ENCODE results near the gene TOGARAM2.

The TOGARAM2 gene

DNA sequence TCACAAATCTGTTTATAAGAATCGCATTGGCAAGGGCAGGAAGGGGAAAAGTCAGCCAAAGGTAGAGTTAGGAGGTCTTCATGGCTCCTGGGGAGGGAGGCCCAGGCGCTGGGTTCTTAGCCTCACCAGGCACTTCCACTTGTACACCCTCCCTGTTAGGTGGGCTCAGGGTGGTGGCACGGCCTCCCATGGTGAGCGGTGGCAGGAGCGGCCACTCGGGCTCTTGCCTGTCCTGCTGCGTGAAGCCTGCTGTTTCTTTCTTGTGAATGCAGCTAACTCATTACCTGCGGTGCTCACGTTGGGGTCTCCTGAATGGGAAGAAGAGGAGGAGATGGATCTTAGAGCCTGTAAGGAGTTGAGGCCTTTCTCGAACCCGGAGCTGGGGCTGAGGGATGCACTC, 40.8 kb downstream of the TOGARAM2 start:
- no peak for DNase-seq (ENCODE audit: low spot score)

DNA sequence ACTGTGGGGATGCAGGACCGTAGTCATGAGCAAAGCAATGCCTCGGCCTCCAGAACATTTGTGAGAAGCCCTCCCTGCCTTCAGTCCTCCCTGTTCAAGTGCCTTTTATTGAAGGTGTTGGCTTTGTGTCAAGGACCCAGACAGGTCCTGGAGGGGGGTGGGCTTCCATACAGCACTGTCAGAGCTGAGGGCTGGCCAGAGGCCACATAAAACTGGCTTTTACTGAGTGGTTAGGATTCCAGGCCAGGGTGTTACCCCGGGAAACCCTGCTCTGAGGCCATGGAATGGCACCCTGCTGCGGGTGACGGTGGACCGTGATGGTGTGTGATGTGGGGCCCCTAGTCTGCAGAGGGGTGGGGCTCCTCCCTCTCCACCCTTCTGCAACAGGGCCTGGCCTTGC, 41.6 kb downstream of the TOGARAM2 start:
- DNase-seq (ENCODE audit: low spot score): no peak

- no peak for DNase-seq (ENCODE audit: low spot score)
Measured at GRCh38 chr2:29023188-29023587, 42.1 kb downstream of the TOGARAM2 start.

GRCh38 chr2:29024882-29025430, 43.9 kb downstream of the TOGARAM2 start:
- DNase-seq (ENCODE audit: low spot score): no peak

- DNase-seq (ENCODE audit: low spot score): no peak
Measured at GRCh38 chr2:29025711-29026110, 44.6 kb downstream of the TOGARAM2 start.

- no peak for DNase-seq (ENCODE audit: low spot score)
Measured at GRCh38 chr2:29031046-29031445, 49.9 kb downstream of the TOGARAM2 start.

DNA sequence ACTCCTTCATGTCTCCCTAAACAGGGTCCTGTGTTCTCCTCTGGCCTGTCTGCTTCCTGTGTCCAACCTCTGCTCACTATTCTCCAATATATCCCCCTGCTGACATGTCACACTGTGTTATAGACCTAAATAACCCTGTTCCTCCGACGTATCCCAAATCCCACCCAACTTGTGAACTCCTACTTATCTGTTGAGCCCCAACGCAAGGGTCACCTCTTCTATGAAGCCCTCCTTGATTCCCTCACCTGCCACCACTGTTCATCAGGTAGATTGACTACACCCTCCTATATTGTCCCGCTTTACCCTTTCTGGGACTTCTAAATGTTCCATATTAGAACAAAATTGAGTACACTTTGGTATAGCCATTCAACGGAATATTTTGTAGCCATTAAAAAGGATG, 51.1 kb downstream of the TOGARAM2 start:
- no peak for DNase-seq (ENCODE audit: low spot score)

DNA sequence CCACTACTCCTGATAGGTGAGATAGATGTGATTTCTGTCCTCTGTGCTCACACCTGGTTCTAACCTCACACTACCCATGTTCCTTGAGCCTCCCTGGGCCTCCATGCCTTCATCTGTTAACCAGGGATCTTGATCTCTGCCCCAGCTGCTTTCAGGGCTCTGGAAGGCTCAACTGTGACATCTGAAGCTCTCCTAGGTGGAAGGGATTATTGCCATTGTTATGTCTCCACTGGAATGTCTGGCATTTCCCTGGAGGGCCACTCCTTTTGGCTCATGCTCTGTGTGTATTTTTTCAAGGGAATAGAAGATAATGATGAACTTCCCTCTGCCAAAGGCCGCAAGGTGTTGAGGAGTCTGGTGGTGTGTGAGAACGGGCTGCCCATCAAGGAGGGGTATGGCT, 52.1 kb downstream of the TOGARAM2 start:
- DNase-seq (ENCODE audit: low spot score): no peak

DNA sequence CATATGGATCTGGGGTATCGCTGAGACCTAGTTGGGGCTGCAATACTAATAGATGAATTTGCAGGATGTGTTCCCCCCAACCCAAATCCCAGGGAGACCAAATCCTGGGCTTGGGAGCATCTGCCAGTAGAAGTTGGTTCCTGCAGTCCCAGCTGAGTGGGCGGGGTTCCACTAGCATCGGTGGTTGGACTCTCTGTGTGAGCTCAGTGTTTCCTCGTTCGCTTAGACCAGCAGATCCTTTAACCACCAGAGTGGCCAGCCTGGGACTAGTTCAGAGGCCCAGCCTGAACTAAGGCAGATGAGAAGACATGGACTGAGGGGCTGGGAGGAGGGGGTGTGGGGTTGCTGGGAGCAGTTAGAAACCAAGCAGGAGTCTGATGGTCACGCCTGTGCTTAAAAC, 52.6 kb downstream of the TOGARAM2 start:
- no peak for DNase-seq (ENCODE audit: low spot score)

GRCh38 chr2:29035016-29035745, 54.1 kb downstream of the TOGARAM2 start:
- no peak for DNase-seq (ENCODE audit: low spot score)

DNA sequence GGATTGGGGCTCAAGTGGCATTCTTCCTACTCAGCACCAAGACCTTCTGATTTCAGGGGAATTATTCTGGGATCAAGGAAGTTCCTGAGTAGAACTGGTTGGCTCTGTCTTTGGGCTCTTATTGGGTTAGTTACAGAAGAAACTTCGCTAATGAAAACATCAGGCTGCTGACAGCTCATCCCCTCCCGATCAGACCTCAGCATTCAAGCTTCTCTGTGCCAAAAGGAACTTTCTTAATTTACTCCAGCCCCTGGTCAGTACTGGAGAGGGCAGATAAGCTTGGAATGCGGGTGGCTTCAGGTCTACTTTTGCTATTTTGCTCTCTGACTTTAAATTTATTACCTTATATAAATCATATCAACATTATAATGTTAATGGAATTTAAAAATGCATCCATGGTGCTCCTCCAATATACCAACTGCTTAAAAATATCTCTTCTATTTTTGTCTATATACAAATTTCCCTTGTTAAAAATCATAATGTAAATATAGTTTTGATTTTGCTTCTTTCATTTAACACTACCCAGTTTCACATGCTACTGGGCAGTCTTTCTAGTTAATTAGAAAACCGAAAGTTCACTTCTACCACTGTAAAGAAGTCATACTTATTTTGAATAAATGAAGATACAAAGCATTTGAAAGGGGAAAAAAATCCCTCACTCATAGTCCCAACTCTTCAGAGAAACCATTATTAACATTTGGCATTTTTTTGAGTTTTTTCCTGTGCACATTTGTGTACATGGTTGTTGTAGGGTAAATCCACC, 58.8 kb downstream of the TOGARAM2 start:
- DNase-seq (ENCODE audit: low spot score): no peak

DNA sequence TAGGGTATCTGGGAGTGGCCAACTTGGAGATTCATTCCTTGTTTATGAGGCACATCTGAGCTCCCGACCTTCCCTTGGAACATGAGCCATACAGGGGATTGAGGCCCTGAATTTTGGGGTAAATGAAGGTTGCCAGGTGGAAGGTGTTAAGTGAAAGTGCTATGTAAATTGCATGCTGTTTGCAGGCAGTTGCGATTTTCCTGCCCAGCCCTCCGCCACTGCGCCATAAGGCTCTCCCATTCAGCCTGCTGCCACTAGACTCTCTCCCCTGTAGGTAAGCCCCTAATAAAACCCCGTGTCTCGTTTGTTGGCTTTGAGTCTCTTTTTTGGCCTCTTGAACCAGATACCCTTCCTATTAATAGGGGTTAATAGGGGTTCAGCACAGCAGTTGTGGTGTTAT, 59.5 kb downstream of the TOGARAM2 start:
- DNase-seq (ENCODE audit: low spot score): no peak

- DNase-seq (ENCODE audit: low spot score): no peak
Measured at GRCh38 chr2:29041161-29041660, 60.1 kb downstream of the TOGARAM2 start.

DNA sequence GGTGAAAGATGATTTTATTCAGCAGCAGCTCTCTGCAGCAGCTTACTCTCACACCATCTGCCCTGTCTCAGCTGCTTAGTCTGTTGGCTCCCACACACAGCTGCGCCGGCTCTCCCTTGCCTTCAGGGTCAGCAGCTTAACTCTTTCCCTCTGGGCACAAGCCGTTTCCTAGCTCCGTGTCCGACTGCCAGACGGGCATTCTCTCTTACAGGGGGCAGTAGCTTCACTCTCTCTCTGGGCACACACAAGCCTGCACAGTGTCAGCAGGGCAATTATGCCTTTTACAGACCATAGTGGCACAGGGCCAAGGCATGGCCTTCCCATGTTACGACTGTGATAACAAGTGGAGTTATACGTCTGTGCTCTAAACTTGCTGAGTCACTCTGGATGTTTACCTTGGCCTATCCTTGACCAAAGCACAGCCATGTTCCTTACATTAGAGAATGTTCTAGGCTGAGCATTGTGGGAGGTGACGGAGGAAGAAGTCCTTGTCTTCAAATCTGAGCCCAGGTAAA, 61.5 kb downstream of the TOGARAM2 start:
- no peak for DNase-seq (ENCODE audit: low spot score)

- no peak for DNase-seq (ENCODE audit: low spot score)
Measured at GRCh38 chr2:29044459-29044858, 63.4 kb downstream of the TOGARAM2 start.

GRCh38 chr2:29046321-29046720, 65.2 kb downstream of the TOGARAM2 start:
- DNase-seq (ENCODE audit: low spot score): no peak

DNA sequence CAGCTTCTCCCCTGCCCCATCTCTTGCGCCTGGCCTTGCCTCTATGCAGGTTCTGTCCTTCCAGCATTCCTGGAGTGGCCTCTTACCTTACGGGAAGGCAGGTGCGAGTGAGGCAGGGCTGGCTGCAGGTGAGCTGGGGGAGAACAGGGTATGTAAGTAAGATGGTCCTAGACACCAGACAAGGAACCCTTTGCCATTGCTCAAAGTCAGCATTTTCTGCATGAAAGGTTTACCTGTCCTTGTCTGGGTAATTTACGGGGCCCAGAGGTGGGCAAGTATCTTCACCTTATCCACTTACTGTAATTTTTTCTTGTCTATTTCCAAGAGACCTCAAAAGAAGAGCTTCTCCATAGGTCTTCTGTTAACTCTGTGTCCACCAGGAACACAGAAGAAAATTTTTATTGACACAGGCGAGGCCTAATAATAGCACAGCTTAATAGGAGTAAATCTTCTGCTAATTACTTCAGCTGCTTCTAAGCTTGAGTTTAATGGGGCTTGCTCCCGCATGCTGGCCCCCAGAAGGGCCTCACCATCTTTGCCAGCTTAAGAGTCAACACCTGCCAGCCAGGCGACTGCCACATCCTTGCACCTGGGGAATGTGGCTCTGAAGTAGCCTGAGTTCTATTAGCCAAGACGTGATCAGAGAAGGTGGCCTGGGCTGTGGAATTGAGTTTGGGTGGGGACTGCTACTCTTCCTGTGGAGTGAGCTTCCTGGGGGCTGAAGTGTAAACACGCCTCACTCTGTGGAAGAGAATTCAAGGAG, 66.2 kb downstream of the TOGARAM2 start:
- DNase-seq (ENCODE audit: low spot score): no peak

DNA sequence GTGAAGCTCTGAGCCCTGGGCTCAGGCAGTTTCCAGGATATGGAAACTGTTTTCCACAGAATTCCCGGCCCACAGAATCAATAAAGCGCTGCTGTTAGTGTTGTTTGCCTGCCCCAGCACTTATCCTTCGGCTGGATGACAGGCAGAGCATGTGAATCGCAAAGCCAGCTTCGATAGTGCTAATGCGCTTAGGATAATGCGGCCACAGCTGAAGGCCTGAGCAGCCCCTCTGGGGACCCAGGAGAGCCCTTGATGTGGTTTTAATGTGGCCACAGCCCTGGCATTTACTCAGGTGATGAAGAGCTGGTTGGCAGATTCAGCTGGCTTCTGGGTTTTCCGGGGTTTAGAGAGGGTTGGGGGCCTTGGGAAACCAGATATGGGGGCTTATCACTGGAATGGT, 69.5 kb downstream of the TOGARAM2 start:
- no peak for DNase-seq (ENCODE audit: low spot score)

DNA sequence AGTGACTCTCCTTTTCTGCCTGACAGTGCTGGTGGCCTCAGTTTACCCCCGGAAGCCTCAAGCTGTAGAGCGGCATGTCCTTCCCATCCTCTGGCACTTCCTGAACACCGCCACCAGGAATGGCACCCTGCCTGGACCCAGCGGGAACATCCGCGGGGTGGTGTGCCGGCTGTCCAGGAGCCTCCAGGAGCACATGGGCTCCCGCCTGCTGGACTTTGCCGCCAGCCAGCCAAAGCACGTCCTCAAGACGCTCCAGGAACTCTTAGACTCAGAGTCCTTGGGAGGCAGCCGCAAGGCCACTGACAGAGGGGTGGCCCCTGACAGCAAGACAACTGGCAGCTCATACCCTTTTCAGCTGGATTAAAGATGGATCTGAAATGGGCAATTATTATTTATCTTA, 70.6 kb downstream of the TOGARAM2 start:
- DNase-seq (ENCODE audit: low spot score): no peak

GRCh38 chr2:29052807-29053206, 71.7 kb downstream of the TOGARAM2 start:
- DNase-seq (ENCODE audit: low spot score): no peak

GRCh38 chr2:29053223-29053622, 72.1 kb downstream of the TOGARAM2 start:
- no peak for DNase-seq (ENCODE audit: low spot score)

All from activated CD4-positive, alpha-beta T cell treated with anti-CD3 and anti-CD28 coated beads, Interleukin-2, Interleukin-4, amounts not matched to agents 100 ng/mL and 50 ng/mL, durations not matched to agents 16 hours and 8 hours (primary cell).